ENCODE measurements around the gene SLC39A11. TPM values are rescaled to one million over a fixed set of nuclear protein-coding genes. Genes with fewer than 3 reads are reported as not detected.

Gene SLC39A11
- total and polyA plus RNA-seq, 2 of the 13 experiments (the other 11 are each of a cell fraction or from before 2014, with no cell fraction given): 17.2 to 31.5 TPM

GRCh38 chr17:72766761-72767356 is 325.6 kb downstream of the SLC39A11 start:
- Histone ChIP-seq H3K27me3 (ENCODE audit: control insufficient read depth in 1 of 2, insufficient read depth in 2 of 2, low read length in 2 of 2) (no peaks in the 10 kb centered on the region), H3K4me1 (ENCODE audit: insufficient read depth, low read length) (peaks cover 10% of the 10 kb centered on the region; the same call in 1 of the 2 replicates), H3K79me2 (ENCODE audit: insufficient read depth, low read length) (no peaks in the 10 kb centered on the region), H4K20me1 (ENCODE audit: insufficient read depth, low read length) (no peaks in the 10 kb centered on the region), H3K36me3 (replicated peaks in 1 of 2; ENCODE audit: control insufficient read depth in 1 of 2, insufficient read depth in 2 of 2, low read length in 2 of 2) (no peaks in the 10 kb centered on the region), H2AFZ (ENCODE audit: low read length) (no peak overlapping the region), H3K27ac (ENCODE audit: extremely low read length, insufficient read depth, low read length) (no peak overlapping the region), H3K9ac (ENCODE audit: insufficient read depth, low read depth, low read length) (no peak overlapping the region), H3K9me3 (ENCODE audit: low read length) (peaks cover 8% of the 10 kb centered on the region; the same call in 1 of the 2 replicates), H3K4me3 (replicated peaks in 1 of 3; ENCODE audit: insufficient read depth in 1 of 3, low read depth in 2 of 3, low read length in 3 of 3) (no peak overlapping the region), H3K4me2 (ENCODE audit: low read depth, low read length) (no peak overlapping the region)
- TF ChIP-seq ZKSCAN5 (CRISPR knock-in tag; IDR thresholded peaks at IDR 0.05) (no peak), ZNF280D (CRISPR knock-in tag; IDR thresholded peaks at IDR 0.05) (0 out of 2 replicates have a peak, but pooled peaks have one; percentile 46), ZNF850 (CRISPR knock-in tag; conservative IDR thresholded peaks at IDR 0.05) (peak; percentile 99)
- intact Hi-C loops (cut with micrococcal nuclease; ENCODE audit: unreplicated experiment) (no loop called here), in situ Hi-C loops (cut with HindIII; ENCODE audit: extremely low pct_ligation_motif_present, low pct_unique_long_range_greater_than_20kb) (no loop called here)
- ATAC-seq: no peak
- BruUV-seq (replicated peaks): no TSS peak
- WGBS (ENCODE audit: low lambda C conversion rate): 50% methylated on average over 4 of the region's 4 CpGs
- FAIRE-seq: no peak
- no peak for DNase-seq (ENCODE audit: low spot score)
- POLR2A ChIA-PET: no interaction called here
- CTCF ChIA-PET (ENCODE audit: low intra/inter-chr PET ratio, low total read pairs): no interaction called here

Measured in HepG2 (cell line).